IMR-90 (cell line): ENCODE results near the gene TPP2.

ENCODE experiments used
- NFE2L2 ChIP-seq: fragments of 150-350 bp; IDR thresholded peaks from 2 replicates; pipeline ENCODE4 v1.6.1; 2016; ENCODE audit warnings: low read depth, mild to moderate bottlenecking, low read length
- TF ChIP-seq, protein P1 (sequence below): conservative IDR thresholded peaks from 2 replicates; pipeline ENCODE4 v1.5.1; 2012; ENCODE audit warnings: mild to moderate bottlenecking, low read depth, low read length, improper control_type of control experiment

DNA sequence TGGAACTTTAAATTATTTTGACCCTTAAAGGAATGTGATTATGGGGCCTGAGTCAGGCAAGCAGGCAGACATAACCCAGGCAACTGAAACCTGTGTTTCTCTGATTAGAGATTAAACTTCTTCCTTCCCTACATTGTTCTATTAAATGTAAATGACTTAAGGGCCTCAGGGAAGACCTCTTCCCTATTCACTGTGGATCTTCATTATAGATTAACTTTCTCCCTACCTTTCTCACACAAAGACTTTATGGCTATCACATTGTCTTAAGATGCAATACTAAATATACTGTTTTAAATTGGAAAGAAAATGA lies 106.9 kb downstream of the TPP2 start:
- TF ChIP-seq, protein P1, sequence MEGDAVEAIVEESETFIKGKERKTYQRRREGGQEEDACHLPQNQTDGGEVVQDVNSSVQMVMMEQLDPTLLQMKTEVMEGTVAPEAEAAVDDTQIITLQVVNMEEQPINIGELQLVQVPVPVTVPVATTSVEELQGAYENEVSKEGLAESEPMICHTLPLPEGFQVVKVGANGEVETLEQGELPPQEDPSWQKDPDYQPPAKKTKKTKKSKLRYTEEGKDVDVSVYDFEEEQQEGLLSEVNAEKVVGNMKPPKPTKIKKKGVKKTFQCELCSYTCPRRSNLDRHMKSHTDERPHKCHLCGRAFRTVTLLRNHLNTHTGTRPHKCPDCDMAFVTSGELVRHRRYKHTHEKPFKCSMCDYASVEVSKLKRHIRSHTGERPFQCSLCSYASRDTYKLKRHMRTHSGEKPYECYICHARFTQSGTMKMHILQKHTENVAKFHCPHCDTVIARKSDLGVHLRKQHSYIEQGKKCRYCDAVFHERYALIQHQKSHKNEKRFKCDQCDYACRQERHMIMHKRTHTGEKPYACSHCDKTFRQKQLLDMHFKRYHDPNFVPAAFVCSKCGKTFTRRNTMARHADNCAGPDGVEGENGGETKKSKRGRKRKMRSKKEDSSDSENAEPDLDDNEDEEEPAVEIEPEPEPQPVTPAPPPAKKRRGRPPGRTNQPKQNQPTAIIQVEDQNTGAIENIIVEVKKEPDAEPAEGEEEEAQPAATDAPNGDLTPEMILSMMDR, result no peak
- no peak for TF ChIP-seq NFE2L2
